MV-4-11 (cell line): ENCODE results near the gene MOV10.
"Not testable (repeated sequence)": the region's sequence is repeated elsewhere in the genome, so short reads cannot be mapped to it uniquely, and the experiment has no call there.

Source experiments
- DNase-seq: peaks from one replicate; lab custom pipeline; 2025; lab: John Stamatoyannopoulos, UW

The MOV10 gene

DNA sequence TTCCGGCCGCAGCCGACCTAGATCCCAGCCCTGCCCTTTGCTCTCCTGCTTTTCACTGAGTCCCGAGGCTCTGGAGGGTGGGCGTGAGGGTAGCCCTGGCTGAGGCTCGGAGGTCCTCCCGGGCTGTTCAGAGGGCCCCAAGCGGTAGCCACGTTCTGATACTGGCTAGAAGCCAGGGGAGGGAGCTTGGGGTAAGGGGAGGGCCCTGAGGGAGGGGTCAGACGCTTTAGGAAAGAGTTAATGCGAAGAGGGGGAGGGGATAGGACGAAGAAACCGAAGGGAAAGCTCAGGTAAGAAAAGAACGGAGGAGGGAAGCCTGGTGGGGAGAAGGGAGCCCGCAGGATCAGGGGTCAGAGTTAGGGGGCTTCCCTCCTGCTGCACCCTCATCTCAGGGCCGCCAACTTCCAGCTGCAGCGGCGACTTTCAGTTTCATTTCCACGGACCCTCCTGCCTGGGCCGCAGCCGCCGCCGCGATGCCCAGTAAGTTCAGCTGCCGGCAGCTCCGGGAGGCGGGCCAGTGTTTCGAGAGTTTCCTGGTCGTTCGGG, at the start of gene MOV10:
Gene MOV10 (plus strand): TSS at position 220 of the 546 bp plus-strand sequence. CDS start 254 bp downstream, at position 474.
- DNase-seq: peak; percentile 39

- DNase-seq: no peak
Observed at GRCh38 chr1:112625696-112626095, 48.8 kb upstream of the MOV10 start.

GRCh38 chr1:112626193-112626592, 48.3 kb upstream of the MOV10 start:
- no peak for DNase-seq

DNA sequence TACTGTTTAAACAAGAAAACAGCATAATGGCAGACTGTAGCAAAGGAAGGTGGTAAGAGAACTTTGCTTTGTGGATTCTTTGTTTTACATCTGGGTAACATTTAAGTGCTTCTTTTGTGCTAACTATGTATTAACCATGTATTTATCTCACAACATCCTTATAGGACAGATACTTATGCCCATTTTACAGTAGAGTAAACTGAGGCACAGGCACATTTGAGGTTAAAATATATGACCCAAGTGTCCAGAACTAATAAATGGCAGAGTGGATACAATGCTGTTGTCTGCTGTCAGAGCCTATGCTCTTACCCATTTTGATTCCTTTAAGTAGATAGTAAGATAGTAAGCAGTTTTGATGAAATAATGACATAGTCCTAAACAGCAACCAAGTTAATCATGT, 47.6 kb upstream of the MOV10 start:
- DNase-seq: no peak

DNA sequence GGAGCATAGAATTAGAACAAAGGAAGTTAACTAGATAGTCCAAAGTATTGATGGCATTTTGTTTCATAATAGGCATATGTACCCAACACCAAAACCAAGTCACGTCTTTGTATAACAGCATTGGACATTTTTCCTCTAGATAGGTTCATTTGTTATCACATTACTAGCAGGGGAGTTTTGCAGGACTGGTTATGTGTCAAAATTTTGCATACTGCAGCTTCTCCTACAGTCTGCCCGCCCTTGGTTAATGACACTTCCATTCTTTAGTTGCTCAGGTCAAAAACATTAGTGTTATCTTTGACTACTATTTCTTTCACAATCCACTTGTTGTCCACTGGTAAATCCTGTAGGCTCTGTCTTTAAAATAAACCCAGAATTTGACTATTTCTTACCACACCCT, 45.9 kb upstream of the MOV10 start:
- DNase-seq: no peak

DNA sequence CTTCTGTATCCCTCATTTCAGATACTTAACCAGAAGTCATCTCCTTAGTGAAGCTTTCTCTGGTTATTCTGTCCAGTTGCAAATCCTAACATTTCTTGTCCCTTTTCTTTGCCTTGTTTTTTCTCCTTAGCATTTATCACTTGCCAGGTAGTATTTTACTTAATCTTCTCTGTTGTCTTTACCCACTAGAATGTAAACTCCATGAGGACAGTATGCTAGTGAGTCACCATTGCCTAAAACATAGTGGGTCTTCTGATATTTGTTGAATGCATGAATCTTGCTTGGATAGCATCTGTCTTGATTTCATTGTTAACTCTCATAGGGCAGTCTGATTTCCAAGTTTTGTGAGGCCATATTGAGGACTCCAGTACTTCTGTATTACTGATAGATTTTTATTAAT, 45.2 kb upstream of the MOV10 start:
- DNase-seq: no peak

DNA sequence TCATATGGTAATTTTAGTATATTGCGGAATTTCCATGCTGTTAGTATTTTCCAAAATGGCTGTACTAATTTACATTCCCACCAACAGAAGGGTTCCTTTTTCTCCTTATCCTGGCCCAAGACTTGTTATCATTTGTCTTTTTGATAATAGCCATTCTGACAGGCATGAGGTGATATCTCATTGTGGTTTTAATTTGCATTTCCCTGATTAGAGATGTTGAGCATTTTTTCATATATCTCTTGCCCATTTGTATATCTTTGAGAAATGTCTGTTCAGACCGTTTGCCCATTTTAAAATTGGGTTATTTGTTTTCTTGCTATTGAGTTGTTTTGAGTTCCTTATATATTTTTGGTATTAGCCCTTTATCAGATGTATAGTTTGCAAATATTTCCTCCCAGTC, 40.8 kb upstream of the MOV10 start:
- DNase-seq: no peak

- no peak for DNase-seq
Observed at GRCh38 chr1:112634367-112634766, 40.1 kb upstream of the MOV10 start.

DNA sequence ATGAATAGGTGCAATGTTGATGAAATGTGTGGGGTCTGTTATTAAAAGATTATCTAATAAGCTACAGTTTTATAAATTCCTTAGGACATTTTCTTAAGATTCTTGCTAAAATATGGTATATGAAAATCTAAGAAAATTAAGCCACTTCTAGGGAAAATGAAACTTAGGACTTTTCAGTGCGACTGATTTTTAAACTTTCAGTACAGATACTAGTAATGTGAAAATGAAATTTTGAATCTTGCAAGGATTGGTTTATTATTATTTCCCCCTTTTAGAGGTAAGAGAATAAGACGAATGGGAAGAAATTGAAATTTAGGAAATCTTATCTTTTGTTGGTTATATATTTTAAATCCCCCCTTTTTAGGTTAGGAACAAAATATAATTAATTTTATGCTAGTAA, 38.4 kb upstream of the MOV10 start:
- DNase-seq: no peak

DNA sequence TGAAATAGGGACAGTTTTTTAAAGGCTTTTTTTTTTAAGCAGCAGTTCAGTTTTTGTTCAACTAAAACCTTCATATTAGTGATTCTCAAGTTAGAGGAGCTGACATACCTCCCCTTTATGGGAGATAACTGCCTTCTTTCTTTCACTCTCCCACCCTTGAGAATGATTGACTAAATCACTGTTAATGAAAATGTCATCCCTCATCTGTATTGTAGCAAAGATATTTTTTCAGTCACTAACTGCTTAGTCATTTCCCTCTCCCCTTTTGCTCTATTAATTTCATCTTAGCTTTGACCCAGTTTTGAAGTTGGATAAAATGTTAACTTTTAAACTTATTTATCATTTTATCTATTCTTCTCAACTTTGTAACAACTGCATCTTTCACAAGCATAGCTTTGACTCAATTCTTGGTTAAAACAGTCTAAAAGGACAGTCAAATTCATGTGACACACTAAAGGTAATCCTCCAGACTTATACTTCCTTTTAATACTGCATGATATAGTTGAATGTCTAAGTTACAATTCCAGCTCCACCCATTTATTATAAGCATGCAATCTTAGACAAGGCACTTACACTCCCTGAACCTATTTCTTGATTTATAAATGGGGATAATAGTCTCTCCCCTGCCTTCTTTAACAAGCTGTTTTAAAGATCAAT, 37.7 kb upstream of the MOV10 start:
- no peak for DNase-seq

DNA sequence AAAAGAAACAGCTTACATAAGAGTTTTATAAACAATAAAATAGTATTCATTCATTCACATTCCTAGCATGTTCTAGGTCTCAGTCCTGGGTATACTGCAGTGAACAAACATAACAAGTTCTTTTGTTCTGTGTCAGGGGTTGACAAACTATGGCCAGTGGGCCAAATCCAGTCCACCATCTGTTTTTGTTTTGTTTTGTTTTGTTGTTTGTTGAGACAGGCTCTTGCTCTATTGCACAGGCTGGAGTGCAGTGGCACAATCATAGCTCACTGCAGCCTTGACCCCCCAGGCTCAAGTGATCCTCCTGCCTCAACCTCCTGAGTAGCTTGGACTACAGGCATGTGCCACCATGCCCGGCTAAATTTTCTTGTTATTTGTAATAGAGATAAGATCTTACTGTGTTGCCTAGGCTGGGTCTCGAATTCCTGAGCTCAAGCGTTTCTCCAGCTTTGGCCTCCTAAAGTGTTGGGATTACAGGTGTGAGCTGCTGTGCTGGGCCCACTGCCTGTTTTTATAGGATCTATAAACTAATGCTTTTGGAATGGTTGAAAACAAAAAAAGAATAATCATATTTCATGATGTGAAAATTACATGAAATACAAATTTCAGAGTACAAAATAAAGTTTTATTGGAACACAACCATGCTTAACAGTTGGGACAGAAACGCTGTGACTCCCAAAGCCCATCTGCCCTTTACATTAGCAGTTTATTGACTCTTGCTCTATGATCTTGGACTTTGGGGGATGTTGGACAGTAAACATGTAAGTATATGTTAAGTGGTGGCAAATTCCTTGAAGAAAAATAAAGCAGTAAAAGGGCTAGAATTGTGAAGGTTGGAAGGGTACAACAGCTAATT, 37.0 kb upstream of the MOV10 start:
- DNase-seq: no peak

GRCh38 chr1:112638110-112638428, 36.4 kb upstream of the MOV10 start:
- DNase-seq: no peak

- DNase-seq: not testable (repeated sequence)
Observed at GRCh38 chr1:112640437-112640836, 34.0 kb upstream of the MOV10 start.

- no peak for DNase-seq
Observed at GRCh38 chr1:112643080-112643479, 31.4 kb upstream of the MOV10 start.

- no peak for DNase-seq
Observed at GRCh38 chr1:112646225-112646624, 28.2 kb upstream of the MOV10 start.

- no peak for DNase-seq
Observed at GRCh38 chr1:112651205-112651604, 23.3 kb upstream of the MOV10 start.

- no peak for DNase-seq
Observed at GRCh38 chr1:112665857-112666256, 8.6 kb upstream of the MOV10 start.

GRCh38 chr1:112666946-112667345, 7.5 kb upstream of the MOV10 start:
- no peak for DNase-seq

GRCh38 chr1:112672009-112672408, 2.5 kb upstream of the MOV10 start:
- no peak for DNase-seq

- DNase-seq: no peak
Observed at GRCh38 chr1:112672842-112673241, 1.6 kb upstream of the MOV10 start.

GRCh38 chr1:112673592-112674439, 643 bp upstream of the MOV10 start:
- DNase-seq: peak; percentile 25

DNA sequence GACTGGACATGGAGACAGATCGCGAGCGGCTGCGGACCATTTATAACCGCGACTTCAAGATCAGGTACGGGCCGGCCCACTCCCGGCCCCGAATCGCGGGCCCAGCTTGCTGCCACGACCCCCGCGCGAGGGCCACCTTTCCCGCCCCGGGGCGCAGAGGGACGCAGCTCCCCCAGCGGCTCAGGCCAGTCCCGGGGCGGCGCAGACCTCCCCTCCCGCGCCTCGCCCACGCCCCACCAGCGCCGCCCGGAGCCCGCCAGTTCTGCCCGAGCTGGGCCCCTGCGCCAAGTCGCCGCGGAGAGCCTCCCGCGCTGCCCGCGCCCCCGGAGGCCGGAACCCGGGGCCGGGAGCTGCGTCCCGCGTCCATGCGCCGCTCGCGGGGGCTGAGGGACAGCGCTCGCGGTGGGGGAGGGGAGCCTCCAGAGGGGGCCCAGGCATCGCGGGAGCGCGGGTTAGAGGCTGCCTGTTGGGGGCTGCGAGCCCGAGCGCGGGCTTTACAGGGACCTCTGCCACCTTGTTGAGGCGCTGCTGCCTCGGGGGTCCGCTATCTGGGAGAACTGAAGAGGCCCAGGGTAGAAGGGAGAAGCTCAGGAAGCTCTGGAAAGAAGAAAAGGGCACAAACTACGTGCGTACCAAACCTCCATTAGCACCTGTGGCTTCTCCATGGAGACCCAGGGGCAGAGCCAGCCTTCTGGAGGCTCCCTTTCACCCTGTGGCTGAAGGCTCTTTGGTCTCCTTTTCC, 698 bp downstream of the MOV10 start:
- DNase-seq: no peak
